T1000 (cell line): ENCODE measurements around the gene BRPF1.

Source experiments
- DNase-seq: peaks from one replicate; lab custom pipeline; 2025; ENCODE audit warnings: mixed read lengths; lab: John Stamatoyannopoulos, UW

BRPF1 gene

DNA sequence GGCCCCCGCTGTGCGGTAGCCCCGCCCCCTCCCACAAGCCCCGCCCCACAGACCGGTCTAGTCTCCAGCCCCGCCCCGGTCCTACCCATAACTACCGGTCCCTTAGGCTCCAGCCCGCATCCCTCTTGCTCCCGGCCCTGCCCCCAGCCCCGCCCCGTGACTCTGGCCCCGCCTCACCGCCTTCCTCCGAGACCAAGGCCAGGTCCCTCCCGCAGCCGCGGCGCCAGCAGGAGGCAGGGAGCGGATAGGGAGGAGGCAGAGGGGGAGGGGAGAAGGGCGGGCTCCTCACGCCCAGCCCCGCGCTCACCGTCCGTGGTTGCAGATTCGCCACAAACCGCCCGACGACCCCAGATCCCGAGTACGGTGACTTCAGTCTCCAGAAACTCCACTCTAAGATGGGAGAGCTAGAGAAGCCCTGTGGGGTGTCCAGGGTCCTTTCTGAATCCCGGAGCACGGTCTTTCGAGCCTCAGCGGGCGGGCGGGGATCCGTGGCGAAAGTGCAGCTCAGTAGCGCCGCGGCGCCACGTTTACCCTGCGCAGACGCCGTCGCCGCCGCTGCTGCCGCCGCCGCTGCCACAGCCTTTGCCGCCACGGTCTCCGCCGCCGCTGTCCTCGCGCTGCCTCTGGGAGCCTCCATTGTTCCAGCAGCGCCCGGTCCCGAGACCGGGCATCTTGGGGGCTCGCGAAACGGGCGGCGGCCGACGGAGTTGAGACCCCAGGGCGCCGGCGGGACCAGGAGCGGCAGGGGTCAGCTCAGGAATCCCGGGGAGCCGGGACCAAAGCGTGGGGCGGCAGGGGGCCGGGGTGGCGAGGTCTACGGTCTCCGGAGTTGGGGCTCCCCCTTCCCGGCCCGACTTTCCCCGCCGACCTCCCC lies at the start of gene BRPF1:
BRPF1 (plus strand) TSS at position 530 of the 874 bp plus-strand sequence. CDS start 2,406 bp downstream, outside the sequence.
- DNase-seq: peak; percentile 99

DNA sequence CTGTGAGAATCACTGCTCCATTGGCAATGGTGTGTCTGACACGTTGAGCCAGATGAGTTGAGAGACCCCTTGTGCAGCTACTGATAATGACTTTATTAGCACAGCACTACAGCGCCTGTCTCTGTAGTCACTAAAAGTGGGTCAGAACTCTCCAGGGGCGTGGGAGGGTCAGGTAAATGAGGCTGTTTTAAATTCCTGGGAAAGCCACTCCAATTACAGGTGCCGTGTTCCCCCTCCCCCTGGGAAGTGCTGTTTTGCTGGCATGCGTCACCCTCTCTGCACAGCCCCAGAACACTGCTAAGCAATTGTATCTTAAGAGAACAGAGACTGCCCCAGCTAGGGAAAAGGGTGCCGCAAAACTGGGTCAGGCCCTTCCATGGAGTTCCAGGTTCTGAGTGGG lies 49.4 kb upstream of the BRPF1 start:
- DNase-seq: no peak

DNA sequence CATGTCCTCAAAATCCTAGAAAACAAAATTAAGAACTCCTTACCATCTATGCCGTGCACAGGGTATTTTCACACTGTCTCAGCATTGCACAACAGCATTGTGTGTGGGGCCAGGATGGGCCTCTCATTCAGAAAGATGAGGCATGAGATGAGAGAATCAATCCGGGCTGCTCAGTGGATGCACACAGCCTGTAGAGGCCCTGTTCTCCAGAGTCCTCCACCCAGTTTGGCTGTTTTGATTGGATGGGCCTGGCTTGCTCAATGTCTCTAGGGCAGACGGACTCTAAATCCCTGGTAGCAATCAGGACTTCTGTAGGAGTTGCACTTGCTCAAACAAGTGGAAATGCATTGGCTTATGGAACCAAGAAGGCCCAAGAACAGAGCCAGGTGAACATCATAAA lies 48.1 kb upstream of the BRPF1 start:
- DNase-seq: no peak

- no peak for DNase-seq
These were observed 46.1 kb upstream of the BRPF1 start for GRCh38 chr3:9685216-9686049.

GRCh38 chr3:9686050-9686550 lies 45.4 kb upstream of the BRPF1 start:
- DNase-seq: no peak

DNA sequence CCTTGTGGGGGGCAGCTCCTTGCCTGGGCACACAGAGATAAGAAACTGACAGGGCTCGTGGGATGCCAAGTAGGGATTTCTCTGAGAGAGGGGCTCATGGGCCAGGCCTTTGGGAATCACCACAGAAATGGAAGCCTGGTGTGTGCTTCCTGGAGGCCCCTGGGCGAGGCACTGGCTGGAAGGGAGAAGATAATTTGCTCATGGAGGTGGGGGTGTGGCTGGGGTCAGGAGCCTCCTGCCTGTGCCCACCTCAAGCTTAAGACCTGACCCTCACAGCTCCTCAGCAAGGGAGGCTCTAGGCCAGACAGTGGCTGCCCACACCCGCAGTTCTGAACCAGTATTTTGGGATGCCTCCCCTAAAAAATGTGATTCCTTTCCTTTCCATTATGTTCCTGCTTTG lies 44.8 kb upstream of the BRPF1 start:
- DNase-seq: no peak

DNA sequence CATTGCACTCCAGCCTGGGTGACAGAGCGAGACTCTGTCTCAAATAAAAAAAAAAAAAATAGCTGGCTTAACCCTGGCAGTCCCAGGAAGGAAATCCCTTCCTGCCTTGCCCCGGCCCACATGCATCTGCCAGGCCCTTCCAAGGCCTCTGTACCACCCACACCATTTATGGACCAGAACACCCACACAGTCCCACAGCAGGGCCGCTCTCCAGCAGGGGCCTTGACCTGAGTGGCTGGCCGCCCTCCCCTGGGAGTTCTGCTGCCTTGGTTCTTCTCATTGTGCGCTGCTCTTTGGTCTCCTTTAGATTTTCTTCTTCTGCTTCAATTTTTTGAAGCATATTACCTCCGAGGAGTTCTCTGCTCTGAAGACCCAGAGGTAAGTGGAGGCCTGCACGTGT lies 44.0 kb upstream of the BRPF1 start:
- no peak for DNase-seq

DNA sequence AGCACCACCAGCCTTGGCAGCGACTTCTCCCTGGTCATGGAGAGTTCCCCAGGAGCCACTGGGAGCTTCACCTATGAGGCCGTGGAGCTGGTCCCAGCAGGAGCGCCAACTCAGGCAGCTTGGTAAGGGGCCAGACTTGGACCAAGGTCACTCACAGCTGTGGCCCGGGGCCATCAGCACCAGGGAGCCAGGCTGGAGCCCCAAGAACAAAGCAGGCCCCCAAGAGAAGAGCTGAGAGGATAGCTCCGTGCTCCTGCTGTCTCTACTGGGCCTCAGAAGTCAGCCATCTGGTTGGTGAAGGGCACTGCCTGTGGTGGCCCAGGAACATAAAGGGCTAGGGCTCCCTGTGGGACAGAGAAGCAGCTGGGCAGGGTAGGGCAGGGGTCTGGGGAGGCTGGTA lies 42.6 kb upstream of the BRPF1 start:
- no peak for DNase-seq

DNA sequence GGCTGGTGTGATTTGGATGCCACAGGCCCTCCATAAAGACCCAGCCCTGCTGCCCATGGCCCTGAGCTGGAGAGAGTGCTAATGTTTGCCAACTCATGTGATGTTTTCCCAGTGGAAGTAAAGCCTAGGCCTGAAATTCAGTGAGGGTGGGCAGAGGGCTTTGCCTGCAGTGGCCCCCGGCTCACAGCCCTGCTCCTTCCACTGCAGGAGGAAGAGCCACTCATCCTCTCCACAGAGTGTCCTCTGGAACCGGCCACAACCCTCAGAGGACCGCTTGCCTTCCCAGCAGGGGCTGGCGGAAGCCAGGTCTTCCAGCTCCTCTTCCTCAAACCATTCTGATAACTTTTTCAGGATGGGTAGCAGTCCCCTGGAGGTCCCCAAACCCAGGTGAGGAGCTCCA lies 41.8 kb upstream of the BRPF1 start:
- no peak for DNase-seq

DNA sequence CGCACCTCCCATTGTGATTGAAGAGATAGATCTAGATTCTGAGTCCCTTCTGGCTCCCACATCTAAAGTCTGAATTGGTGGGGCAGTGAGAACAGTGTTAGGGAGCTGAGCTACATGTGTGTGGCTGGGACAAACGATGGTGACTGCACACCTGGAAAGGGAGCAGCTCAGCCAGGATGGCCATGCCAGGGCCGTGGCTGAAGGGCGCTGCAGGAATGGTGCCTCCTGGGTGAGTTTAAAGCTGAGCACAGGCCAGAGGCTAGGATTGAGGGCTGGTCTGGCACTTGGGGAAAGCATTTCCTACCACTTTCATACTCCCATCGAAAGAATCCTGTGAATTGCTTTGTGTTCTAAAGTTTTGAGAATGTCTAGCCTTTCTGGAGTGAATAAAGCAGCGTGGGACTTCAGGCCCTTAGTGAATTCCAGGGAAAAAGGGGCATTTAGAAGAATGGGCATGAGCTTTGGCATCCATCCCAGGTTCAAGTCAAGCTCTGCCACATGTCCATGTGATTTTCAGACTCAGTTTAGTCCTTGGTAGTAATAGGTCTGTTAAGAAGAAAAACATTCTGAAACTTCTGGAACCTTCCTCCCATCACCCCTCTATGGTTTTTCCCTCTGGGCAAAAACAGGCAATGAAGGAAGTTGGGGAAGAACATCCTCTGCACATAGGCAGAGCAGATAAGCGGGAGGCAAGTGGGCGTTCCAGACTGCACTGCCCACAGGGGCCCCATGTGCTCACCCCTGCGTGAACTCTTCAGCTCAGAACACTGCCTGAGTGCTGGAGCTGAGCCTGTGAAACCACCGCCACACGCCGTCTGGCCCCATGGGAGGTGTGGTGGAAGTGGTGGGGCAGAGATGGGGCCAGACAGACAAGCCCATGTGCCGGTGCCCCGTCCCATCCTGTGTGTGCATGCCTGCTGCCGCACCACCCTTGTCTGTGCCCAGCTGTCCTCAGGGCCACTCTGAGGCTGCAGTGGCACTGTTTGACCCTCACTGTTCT lies 40.8 kb upstream of the BRPF1 start:
- DNase-seq: no peak

DNA sequence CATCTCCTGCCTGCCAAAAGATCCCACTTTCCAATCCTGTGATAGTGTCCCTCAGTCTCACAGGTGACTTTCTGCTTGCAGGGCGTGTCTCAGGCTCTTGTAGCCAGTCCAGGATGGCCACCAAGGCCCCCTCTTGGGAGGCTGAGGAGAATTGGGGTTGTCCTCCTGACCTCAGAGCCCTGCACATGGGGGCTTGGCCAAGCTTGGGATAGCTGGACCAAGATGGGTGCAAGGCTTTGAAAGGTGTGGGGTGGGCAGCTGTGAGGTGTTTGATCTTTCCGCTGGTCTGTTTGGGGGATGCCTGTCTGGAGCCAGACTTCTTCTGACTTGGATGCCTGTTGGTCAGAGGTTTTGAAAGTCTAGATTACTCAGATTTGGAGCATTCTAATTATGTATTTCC lies 39.9 kb upstream of the BRPF1 start:
- no peak for DNase-seq

DNA sequence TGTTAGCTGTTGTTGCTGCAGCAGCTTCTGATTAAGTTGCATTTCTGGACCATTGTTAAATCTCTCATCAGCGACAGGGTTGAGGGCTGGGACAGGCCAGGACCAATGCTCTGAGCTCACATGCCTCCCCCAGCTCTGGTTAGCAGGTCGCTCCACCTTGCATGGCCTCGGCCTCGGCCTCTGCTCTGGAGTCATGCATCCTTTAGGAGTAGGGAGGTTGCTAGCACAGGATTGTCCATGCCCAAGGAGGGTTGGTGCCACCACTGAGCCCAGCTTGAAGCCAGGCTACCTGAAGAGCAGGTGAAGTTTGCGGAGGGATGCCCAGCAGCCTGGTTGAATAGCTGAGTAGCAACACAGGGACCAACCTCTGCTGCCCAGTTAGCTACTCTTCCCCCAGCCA lies 39.1 kb upstream of the BRPF1 start:
- no peak for DNase-seq

DNA sequence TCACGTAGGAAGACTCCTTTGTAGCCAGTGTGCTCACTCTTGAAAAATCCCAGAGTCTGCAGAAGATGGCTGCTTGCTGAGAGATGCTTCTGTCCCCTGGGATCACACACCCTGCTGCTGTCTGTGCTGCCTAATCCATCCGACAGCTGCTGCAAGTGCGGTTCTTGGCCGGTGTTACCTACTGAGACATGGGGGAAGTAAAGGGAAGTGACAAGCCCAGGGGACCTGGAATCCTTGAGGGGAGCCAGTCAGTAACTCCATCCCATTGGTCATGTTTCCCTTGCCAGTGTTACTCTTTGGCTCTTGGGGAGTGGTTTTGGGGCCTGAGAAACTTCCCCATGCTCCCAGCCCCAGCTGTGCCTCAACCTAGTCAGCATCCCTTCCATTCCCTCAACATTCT lies 36.2 kb upstream of the BRPF1 start:
- no peak for DNase-seq

DNA sequence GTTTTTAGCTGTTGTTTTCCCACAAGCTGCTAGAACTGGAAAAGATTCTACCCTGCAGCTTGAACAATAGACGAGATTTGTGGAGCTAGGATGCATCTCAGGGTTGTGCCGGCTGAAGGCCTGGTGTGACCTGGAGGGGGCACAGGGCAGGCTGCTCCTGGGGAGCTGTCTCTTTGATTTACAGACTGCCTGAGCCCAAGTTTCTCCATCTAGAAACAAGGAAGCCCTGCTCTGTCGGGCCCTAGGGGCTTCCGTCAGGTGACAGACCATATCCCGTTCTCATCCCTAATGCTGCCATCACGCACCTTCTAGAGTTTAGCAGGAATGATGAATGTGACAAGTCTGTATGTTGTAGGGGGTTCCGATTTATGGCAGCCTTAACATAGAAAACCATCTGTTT lies 35.8 kb upstream of the BRPF1 start:
- DNase-seq: no peak

DNA sequence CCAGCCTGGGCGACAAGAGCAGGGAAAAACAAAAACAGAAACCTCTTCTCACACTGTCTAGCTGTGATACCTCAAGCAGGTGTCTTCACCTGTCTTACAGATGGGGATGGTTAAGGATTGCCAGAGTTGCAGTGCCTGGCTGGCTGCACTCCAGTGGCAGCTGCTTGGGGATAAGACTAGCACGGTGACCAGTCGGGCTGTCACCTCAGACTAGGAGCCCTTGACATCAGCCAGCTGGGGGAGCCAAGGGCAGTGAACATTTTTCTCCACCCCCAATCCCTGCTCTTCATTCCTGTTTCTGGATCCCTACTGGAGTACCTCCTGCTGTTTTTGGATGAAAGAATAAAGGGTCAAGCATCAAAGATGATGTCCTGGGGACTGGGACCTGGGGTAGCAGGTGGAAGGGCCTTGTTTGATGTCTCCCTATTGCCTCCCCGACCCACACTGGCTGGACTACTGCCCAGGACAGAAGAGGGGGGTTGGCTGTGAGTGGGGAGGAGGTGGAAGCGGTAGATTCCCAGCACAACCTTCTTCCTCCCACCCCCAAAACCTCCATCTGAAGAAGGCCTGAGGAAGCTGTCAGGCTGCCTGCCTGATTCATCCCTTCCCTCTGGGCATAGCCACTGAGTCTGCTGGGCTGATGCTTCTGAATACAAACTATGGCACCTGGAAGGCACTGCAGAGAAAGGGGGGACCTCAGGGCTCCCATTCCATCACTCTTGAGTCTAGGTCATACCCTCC lies 34.9 kb upstream of the BRPF1 start:
- DNase-seq: no peak

GRCh38 chr3:9697892-9698291 lies 33.6 kb upstream of the BRPF1 start:
- no peak for DNase-seq

- no peak for DNase-seq
These were observed 33.2 kb upstream of the BRPF1 start for GRCh38 chr3:9698293-9698692.

DNA sequence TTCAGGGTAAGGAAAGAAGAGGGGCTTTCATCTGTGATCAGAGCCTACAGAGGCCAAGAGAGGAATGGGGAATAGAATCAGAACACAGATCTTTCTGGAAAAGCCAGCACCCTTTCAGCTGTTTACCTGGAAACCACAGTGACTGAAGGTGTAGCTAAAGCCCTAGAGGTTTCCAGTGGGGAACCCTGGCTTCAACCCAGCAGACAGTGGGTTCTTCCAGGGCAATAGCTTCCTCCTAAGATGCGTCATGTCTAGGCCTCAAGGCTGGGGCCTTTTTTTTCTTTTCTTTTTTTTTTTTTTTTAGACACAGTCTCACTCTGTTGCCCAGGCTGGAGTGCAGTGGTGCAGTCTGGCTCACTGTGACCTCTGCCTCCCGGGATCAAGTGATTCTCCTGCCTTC lies 31.0 kb upstream of the BRPF1 start:
- no peak for DNase-seq

DNA sequence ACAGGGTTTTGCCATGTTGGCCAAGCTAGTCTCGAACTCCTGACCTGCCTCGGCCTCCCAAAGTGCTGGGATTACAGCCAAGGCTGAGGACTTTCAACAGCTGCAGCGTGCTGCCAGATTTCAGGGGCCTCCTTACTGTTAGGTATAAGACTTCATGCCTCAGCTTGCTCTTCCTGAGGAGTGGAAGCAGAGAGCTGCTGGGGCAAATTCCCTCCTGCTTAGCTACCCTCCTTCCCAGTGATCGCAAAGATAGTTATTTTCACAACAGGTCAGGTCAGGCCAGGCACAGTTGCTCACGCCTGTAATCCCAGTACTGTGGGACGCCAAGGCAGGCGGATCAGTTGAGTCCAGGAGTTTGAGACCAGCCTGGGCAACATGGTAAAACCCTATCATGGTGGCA lies 30.5 kb upstream of the BRPF1 start:
- DNase-seq: no peak

DNA sequence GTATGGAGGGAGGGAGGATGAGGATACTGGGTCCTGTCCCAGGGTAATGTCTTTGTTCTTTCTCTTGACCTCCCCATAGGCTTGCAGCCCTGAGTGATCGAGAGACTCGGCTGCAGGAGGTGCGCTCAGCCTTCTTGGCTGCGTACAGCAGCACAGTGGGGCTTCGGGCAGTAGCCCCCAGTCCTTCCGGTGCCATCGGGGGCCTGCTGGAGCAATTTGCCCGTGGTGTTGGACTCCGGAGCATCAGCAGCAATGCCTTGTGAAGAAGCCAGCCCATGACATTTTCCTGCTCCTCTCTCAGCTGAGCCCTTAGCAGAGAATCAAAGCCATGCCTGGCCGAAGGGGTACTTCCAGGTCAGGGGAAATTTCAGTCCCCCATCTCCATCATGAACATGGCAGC lies 29.8 kb upstream of the BRPF1 start:
- DNase-seq: no peak

GRCh38 chr3:9703240-9703639 lies 28.3 kb upstream of the BRPF1 start:
- DNase-seq: no peak
